Nephron (organoid): ENCODE results near the gene GNG5.

Experiments
- H3K27ac Mint-ChIP-seq, 3 experiments: 2 replicates each; pipeline ENCODE4 v1.8.0; 2020; ENCODE audit warnings: mixed read lengths in 3 of 3, mild to moderate bottlenecking in 2 of 3, moderate library complexity in 1 of 3
- H3K27me3 Mint-ChIP-seq: 2 replicates; pipeline ENCODE4 v1.8.0; 2021; ENCODE audit warnings: low read depth, mild to moderate bottlenecking, moderate library complexity, mixed read lengths
- H3K36me3 Mint-ChIP-seq: 2 replicates; pipeline ENCODE4 v1.8.0; 2020; ENCODE audit warnings: low read depth, mixed read lengths
- H3K4me1 Mint-ChIP-seq: 2 replicates; pipeline ENCODE4 v1.8.0; 2020; ENCODE audit warnings: mixed read lengths
- H3K4me3 Mint-ChIP-seq, 3 experiments: 2 replicates each; pipeline ENCODE4 v1.8.0; 2020; ENCODE audit warnings: mild to moderate bottlenecking in 3 of 3, mixed read lengths in 3 of 3, moderate library complexity in 2 of 3
- H3K9me3 Mint-ChIP-seq: 2 replicates; pipeline ENCODE4 v1.8.0; 2020; ENCODE audit warnings: mixed read lengths
- CTCF ChIP-seq, 3 experiments: fragments of 200-600 bp; sonication (generic); IDR thresholded peaks; one replicate each; pipeline ENCODE4 v1.5.0; 2021; ENCODE audit warnings: antibody characterized with exemption in 3 of 3; ENCODE audit not compliant: unreplicated experiment in 3 of 3

The GNG5 gene

GRCh38 chr1:84506729-84507453, 510 bp upstream of the GNG5 start:
- TF ChIP-seq CTCF (IDR thresholded peaks at IDR 0.05; ENCODE audit: unreplicated experiment in 3 of 3): no peak
- H3K27ac Mint-ChIP-seq: peak overlapping the region; percentile 98 to 99 (median 98)
- H3K27me3 Mint-ChIP-seq: no peaks in the 10 kb centered on the region
- H3K4me3 Mint-ChIP-seq: peak overlapping the region; percentile 96 to 100 (median 98)
- peaks cover 24% of the 10 kb centered on the region for H3K4me1 Mint-ChIP-seq
- peaks cover 27% of the 10 kb centered on the region for H3K36me3 Mint-ChIP-seq
- H3K9me3 Mint-ChIP-seq: peaks cover 25% of the 10 kb centered on the region

DNA sequence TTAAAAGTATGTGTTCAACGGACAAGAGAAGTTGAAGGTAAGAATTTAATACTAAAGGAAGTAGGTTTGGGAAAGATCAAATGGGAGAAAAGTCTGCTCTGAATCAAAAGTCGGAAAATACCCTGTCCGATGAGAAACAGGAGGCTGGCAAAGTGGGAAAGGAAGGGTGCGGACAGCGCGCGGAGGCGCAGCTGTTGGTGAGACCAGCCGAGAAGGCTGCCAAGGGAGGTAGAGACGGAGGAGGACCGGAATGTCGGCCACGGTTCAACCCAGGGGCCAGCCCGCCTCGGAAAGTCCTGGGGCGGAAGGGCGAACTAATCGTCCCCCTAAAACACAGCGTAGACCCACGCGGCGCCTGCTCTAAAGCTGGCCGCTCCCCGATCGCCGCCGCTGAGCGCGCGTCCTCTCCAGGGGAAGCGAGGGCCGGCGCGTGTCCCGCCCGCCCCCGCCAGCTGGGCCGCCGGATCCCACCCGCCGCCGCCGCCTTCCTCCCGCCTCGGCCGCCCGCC, 834 bp downstream of the GNG5 start:
- H3K9me3 Mint-ChIP-seq: peaks cover 22% of the 10 kb centered on the region
- no peaks in the 10 kb centered on the region for H3K27me3 Mint-ChIP-seq
- no peak for TF ChIP-seq CTCF (IDR thresholded peaks at IDR 0.05; ENCODE audit: unreplicated experiment in 3 of 3)
- peak overlapping the region; percentile 98 to 99 (median 98) for H3K27ac Mint-ChIP-seq
- peaks cover 38% of the 10 kb centered on the region for H3K4me1 Mint-ChIP-seq
- H3K36me3 Mint-ChIP-seq: peaks cover 37% of the 10 kb centered on the region
- peak overlapping the region; percentile 96 to 100 (median 98) for H3K4me3 Mint-ChIP-seq

DNA sequence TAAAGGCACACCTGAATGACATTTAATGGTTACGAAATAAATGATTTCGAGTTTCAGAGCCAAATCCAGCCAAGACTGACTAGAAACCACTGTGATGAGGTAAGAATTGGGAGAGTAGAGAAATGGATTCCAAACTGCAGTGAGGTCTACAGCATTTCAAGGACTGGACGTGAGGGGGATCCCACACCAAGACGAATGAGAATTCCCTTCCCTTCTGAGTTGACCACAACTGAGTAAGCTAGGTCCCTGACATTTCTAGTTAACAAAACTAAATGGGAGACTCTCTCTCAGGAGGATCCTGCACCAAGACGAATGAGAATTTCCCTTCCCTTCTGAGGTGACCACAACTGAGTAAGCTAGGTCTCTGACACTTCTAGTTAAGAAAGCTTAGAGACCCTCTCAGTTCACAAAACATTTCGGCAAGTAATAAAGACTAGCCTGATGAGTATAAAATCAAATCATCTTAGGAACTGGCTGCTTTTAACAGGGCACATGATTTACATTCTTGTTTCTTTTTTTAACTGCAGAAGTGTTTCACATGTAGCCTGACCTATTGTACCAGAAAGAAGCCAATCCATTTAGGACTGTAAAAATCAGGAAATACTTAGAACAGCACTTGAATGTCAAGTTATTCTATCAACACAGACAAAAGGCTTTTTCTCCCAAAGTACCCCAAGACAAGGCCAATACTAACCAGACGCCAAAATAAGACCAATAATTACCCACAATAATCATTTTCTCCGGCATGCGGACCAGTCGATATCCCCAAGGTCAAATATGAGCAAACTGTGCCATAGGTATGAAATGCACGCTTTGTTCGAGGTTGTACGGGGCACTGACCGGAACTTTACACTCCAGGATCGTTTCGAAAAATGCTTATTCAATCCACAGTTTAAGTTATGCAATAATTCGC, 1.5 kb downstream of the GNG5 start:
- TF ChIP-seq CTCF (IDR thresholded peaks at IDR 0.05; ENCODE audit: unreplicated experiment in 3 of 3): no peak
- peaks cover 18% of the 10 kb centered on the region for H3K9me3 Mint-ChIP-seq
- peak overlapping the region; percentile 98 to 99 (median 98) for H3K27ac Mint-ChIP-seq
- peaks cover 36% of the 10 kb centered on the region for H3K36me3 Mint-ChIP-seq
- no peaks in the 10 kb centered on the region for H3K27me3 Mint-ChIP-seq
- peaks cover 39% of the 10 kb centered on the region for H3K4me1 Mint-ChIP-seq
- peak overlapping the region; percentile 96 to 100 (median 98) for H3K4me3 Mint-ChIP-seq

GRCh38 chr1:84502927-84503326, 3.5 kb downstream of the GNG5 start:
- Mint-ChIP-seq H3K4me3 (peak overlapping the region; percentile 38 to 100 (median 98)), H3K27ac (peak overlapping the region; percentile 29 to 98 (median 44)), H3K9me3 (peaks cover 5% of the 10 kb centered on the region), H3K4me1 (peaks cover 35% of the 10 kb centered on the region), H3K27me3 (no peaks in the 10 kb centered on the region), H3K36me3 (peaks cover 33% of the 10 kb centered on the region)
- TF ChIP-seq CTCF (IDR thresholded peaks at IDR 0.05; ENCODE audit: unreplicated experiment in 3 of 3): no peak

DNA sequence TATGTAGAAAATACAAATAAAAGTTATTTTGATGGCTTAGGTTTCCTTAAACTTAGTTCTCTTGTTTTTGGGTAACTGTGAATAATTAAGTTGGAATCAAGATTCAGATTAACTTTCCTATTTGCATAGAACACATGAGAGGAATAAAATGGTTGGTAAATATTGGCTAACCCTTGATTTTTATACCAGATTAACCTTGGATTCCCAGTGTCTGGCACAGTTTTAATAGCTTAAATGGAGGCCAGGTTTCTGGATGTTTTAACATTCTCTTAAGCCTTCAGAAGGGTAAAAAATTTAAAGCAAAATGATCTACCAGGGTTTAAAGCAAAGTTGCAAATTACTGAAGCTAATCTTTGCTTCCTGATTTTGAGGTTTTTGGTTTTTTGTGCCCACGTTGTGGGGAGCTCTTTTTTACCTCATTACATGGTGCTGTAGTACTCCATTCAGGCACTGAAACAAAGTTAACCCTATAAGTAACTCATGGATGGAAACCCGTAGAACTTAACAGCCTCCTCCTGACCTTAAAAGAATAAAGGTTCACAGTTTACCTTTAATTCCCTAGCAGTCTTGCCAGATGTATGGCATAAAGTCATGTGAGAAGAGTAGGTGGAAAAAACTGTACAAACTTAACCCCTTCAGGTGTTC, 8.6 kb downstream of the GNG5 start:
- no peak for TF ChIP-seq CTCF (IDR thresholded peaks at IDR 0.05; ENCODE audit: unreplicated experiment in 3 of 3)
- no peaks in the 10 kb centered on the region for H3K9me3 Mint-ChIP-seq
- peaks cover 21% of the 10 kb centered on the region for H3K4me1 Mint-ChIP-seq
- peaks cover 66% of the 10 kb centered on the region for H3K36me3 Mint-ChIP-seq
- no peaks in the 10 kb centered on the region for H3K27me3 Mint-ChIP-seq
- no peak overlapping the region for H3K4me3 Mint-ChIP-seq
- H3K27ac Mint-ChIP-seq: no peak overlapping the region
